22Rv1 (cell line): ENCODE data around the gene FGF1.

ENCODE experiments used
- H3K27ac ChIP-seq: fragments of 450-650 bp; 2 replicates; pipeline ENCODE4 v1.5.1; 2017
- CTCF ChIP-seq: fragments of 450-650 bp; IDR thresholded peaks from 2 replicates; pipeline ENCODE4 v1.5.1; 2017; ENCODE audit warnings: mild to moderate bottlenecking
- ZFX ChIP-seq: fragments of 450-650 bp; IDR thresholded peaks from 2 replicates; pipeline ENCODE4 v1.6.1; 2017; ENCODE audit warnings: antibody characterized with exemption, borderline replicate concordance

Gene FGF1

GRCh38 chr5:142685418-142686209 is at the start of gene FGF1:
FGF1 (minus strand) TSS chr5:142686090; CDS start chr5:142614127, 71,963 bp downstream.
- TF ChIP-seq ZFX (no peak), CTCF (no peak)
- H3K27ac ChIP-seq = no peak within 1 kb of the TSS

- no peak overlapping the region for H3K27ac ChIP-seq
- TF ChIP-seq CTCF = no peak
- TF ChIP-seq ZFX = no peak
Observed at GRCh38 chr5:142727735-142728047, 41.8 kb upstream of the FGF1 start.

- TF ChIP-seq CTCF (no peak), ZFX (no peak)
- no peak overlapping the region for H3K27ac ChIP-seq
Observed at GRCh38 chr5:142726188-142726731, 40.4 kb upstream of the FGF1 start.

GRCh38 chr5:142725231-142726187 is 39.6 kb upstream of the FGF1 start:
- TF ChIP-seq ZFX = no peak
- TF ChIP-seq CTCF = no peak
- H3K27ac ChIP-seq = no peak overlapping the region

- no peak overlapping the region for H3K27ac ChIP-seq
- TF ChIP-seq CTCF = no peak
- TF ChIP-seq ZFX = no peak
Observed at GRCh38 chr5:142724821-142725220, 38.9 kb upstream of the FGF1 start.

GRCh38 chr5:142722896-142723295 is 37.0 kb upstream of the FGF1 start:
- no peak for TF ChIP-seq CTCF
- TF ChIP-seq ZFX = no peak
- H3K27ac ChIP-seq = no peak overlapping the region

- H3K27ac ChIP-seq = no peak overlapping the region
- TF ChIP-seq ZFX (no peak), CTCF (no peak)
Observed at GRCh38 chr5:142722146-142722545, 36.3 kb upstream of the FGF1 start.
